ENCODE data around the gene RHOT2. TPM values are rescaled to one million over a fixed set of nuclear protein-coding genes. Genes with fewer than 3 reads are reported as not detected.

RHOT2 gene
- total and polyA plus RNA-seq, 9 of the 15 experiments (the other 6 are each of a cell fraction or from before 2014, with no cell fraction given): 5.0 to 373 (median 112) TPM

DNA sequence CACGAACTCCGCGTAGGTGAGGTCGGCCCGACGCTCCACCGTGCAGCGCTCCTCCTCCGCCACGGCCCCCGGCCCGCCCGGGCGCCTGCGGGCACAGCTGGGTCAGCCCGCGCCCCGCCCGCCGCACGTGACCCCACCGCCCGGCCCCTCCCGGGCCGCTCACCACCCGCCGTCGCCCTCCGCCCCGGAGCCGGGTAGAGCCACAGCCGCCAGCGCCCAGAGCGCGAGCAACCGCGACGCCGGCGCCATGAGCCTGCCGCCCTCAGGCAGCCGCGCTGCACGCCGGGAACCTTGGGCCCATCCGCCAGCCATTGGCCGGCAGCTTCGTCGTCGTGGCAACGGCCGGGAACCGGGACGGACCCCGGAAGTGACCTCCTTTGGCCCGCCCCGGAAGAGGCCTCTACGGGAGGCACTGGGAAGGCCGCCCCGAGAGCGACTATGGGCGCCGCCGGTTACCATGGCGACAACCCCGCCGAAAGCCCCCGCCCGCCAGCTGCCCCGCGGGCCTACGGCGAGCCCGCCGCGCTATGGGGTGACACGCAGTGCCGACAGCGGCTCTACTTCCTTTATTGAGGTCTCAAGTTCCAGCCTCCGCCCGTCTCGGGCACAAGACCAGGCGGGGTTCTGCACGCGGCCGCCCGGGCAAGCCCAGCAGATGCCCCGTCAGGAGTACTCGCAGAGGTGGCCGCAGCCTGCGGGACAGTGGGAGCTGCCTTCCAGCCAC, 16.3 kb downstream of the RHOT2 start, which contains the start of gene JMJD8 (continued):
- TF ChIP-seq, protein P1, sequence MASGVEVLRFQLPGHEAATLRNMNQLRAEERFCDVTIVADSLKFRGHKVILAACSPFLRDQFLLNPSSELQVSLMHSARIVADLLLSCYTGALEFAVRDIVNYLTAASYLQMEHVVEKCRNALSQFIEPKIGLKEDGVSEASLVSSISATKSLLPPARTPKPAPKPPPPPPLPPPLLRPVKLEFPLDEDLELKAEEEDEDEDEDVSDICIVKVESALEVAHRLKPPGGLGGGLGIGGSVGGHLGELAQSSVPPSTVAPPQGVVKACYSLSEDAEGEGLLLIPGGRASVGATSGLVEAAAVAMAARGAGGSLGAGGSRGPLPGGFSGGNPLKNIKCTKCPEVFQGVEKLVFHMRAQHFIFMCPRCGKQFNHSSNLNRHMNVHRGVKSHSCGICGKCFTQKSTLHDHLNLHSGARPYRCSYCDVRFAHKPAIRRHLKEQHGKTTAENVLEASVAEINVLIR (CRISPR knock-in tag; IDR thresholded peaks at IDR 0.05): peak; percentile 79
- TF ChIP-seq AFF1 (IDR thresholded peaks at IDR 0.05; ENCODE audit: low read depth in 1 of 2, partially characterized antibody in 2 of 2): no peak
- TF ChIP-seq, protein P2, sequence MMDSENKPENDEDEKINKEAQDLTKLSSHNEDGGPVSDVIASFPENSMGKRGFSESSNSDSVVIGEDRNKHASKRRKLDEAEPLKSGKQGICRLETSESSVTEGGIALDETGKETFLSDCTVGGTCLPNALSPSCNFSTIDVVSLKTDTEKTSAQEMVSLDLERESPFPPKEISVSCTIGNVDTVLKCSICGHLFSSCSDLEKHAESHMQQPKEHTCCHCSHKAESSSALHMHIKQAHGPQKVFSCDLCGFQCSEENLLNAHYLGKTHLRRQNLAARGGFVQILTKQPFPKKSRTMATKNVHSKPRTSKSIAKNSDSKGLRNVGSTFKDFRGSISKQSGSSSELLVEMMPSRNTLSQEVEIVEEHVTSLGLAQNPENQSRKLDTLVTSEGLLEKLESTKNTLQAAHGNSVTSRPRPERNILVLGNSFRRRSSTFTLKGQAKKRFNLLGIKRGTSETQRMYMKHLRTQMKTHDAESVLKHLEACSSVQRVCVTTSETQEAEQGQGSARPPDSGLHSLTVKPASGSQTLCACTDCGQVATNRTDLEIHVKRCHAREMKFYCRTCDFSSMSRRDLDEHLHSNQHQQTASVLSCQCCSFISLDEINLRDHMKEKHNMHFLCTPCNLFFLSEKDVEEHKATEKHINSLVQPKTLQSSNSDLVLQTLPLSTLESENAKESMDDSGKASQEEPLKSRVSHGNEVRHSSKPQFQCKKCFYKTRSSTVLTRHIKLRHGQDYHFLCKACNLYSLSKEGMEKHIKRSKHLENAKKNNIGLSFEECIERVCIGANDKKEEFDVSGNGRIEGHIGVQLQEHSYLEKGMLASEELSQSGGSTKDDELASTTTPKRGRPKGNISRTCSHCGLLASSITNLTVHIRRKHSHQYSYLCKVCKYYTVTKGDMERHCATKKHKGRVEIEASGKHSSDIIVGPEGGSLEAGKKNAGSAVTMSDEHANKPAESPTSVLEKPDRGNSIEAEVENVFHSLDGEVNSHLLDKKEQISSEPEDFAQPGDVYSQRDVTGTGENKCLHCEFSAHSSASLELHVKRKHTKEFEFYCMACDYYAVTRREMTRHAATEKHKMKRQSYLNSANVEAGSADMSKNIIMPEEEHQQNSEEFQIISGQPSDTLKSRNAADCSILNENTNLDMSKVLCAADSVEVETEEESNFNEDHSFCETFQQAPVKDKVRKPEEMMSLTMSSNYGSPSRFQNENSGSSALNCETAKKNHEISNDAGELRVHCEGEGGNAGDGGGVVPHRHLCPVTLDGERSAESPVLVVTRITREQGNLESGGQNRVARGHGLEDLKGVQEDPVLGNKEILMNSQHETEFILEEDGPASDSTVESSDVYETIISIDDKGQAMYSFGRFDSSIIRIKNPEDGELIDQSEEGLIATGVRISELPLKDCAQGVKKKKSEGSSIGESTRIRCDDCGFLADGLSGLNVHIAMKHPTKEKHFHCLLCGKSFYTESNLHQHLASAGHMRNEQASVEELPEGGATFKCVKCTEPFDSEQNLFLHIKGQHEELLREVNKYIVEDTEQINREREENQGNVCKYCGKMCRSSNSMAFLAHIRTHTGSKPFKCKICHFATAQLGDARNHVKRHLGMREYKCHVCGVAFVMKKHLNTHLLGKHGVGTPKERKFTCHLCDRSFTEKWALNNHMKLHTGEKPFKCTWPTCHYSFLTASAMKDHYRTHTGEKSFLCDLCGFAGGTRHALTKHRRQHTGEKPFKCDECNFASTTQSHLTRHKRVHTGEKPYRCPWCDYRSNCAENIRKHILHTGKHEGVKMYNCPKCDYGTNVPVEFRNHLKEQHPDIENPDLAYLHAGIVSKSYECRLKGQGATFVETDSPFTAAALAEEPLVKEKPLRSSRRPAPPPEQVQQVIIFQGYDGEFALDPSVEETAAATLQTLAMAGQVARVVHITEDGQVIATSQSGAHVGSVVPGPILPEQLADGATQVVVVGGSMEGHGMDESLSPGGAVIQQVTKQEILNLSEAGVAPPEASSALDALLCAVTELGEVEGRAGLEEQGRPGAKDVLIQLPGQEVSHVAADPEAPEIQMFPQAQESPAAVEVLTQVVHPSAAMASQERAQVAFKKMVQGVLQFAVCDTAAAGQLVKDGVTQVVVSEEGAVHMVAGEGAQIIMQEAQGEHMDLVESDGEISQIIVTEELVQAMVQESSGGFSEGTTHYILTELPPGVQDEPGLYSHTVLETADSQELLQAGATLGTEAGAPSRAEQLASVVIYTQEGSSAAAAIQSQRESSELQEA (IDR thresholded peaks at IDR 0.05; ENCODE audit: low read depth): peak; percentile 61; the same call in 1 of the 2 replicates
- TF ChIP-seq ZFP36 (IDR thresholded peaks at IDR 0.05; ENCODE audit: low read depth, low read length, partially characterized antibody): no peak
- TF ChIP-seq RBM34 (IDR thresholded peaks at IDR 0.05; ENCODE audit: borderline replicate concordance, insufficient read depth, low read length): no peak
- TF ChIP-seq, protein P3, sequence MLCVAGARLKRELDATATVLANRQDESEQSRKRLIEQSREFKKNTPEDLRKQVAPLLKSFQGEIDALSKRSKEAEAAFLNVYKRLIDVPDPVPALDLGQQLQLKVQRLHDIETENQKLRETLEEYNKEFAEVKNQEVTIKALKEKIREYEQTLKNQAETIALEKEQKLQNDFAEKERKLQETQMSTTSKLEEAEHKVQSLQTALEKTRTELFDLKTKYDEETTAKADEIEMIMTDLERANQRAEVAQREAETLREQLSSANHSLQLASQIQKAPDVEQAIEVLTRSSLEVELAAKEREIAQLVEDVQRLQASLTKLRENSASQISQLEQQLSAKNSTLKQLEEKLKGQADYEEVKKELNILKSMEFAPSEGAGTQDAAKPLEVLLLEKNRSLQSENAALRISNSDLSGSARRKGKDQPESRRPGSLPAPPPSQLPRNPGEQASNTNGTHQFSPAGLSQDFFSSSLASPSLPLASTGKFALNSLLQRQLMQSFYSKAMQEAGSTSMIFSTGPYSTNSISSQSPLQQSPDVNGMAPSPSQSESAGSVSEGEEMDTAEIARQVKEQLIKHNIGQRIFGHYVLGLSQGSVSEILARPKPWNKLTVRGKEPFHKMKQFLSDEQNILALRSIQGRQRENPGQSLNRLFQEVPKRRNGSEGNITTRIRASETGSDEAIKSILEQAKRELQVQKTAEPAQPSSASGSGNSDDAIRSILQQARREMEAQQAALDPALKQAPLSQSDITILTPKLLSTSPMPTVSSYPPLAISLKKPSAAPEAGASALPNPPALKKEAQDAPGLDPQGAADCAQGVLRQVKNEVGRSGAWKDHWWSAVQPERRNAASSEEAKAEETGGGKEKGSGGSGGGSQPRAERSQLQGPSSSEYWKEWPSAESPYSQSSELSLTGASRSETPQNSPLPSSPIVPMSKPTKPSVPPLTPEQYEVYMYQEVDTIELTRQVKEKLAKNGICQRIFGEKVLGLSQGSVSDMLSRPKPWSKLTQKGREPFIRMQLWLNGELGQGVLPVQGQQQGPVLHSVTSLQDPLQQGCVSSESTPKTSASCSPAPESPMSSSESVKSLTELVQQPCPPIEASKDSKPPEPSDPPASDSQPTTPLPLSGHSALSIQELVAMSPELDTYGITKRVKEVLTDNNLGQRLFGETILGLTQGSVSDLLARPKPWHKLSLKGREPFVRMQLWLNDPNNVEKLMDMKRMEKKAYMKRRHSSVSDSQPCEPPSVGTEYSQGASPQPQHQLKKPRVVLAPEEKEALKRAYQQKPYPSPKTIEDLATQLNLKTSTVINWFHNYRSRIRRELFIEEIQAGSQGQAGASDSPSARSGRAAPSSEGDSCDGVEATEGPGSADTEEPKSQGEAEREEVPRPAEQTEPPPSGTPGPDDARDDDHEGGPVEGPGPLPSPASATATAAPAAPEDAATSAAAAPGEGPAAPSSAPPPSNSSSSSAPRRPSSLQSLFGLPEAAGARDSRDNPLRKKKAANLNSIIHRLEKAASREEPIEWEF (CRISPR knock-in tag; IDR thresholded peaks at IDR 0.05): no peak
- no peak for TF ChIP-seq ZNF232 (CRISPR knock-in tag; IDR thresholded peaks at IDR 0.05)

All from K562 (cell line).